Right lobe of liver (tissue), 4 donors: ENCODE data around the gene DGAT2L6.

Experiments used
- POLR2A ChIP-seq: fragments of 450-650 bp; IDR thresholded peaks from one replicate; pipeline ENCODE4 v1.6.1; 2017; ENCODE audit warnings: antibody characterized with exemption, mild to moderate bottlenecking
- TF ChIP-seq, protein P1 (sequence below), 4 donors: fragments of 200-600 bp in 3 of 4; fragments of 450-650 bp in 1 of 4; IDR thresholded peaks; one replicate each; pipeline versions ENCODE4 v1.5.1 to v1.8.0; 2016 to 2022; ENCODE audit warnings: antibody characterized with exemption in 4 of 4, mild to moderate bottlenecking in 2 of 4
- donor health status: DM: no; HTN: no; CAD: no.
- donor health status: DM: no; HTN: no; CAD: no.
- donor health status: DM: no; HTN: yes; CAD: no.

DNA sequence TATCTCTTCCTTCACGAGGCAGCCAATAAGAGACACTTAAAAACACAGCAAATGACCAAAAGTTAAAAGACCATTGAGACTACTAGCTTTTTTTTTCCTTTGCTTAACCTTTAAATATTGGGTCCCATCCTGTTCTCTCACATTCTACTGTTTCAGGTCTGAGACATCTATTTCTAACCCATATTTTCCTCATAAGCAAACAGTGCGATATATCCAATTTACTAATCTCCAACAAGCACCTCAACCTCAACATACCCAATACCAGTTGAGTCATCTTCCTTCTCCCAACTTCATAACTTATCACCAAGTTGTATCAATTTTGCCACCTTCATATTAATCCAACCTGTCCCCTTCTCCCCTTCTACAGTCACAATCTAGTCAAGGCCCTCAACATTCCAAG, 64.2 kb downstream of the DGAT2L6 start:
- TF ChIP-seq, protein P1, sequence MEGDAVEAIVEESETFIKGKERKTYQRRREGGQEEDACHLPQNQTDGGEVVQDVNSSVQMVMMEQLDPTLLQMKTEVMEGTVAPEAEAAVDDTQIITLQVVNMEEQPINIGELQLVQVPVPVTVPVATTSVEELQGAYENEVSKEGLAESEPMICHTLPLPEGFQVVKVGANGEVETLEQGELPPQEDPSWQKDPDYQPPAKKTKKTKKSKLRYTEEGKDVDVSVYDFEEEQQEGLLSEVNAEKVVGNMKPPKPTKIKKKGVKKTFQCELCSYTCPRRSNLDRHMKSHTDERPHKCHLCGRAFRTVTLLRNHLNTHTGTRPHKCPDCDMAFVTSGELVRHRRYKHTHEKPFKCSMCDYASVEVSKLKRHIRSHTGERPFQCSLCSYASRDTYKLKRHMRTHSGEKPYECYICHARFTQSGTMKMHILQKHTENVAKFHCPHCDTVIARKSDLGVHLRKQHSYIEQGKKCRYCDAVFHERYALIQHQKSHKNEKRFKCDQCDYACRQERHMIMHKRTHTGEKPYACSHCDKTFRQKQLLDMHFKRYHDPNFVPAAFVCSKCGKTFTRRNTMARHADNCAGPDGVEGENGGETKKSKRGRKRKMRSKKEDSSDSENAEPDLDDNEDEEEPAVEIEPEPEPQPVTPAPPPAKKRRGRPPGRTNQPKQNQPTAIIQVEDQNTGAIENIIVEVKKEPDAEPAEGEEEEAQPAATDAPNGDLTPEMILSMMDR (IDR thresholded peaks at IDR 0.05): no peak
- no peak for TF ChIP-seq POLR2A
